Measurements from ENCODE around the gene FAM163B. TPM values are rescaled to one million over a fixed set of nuclear protein-coding genes. Genes with fewer than 3 reads are reported as not detected.

FAM163B gene
- polyA plus RNA-seq (2014; cell fraction: cytosol; rRNA removed): 3.8 and 5.4 TPM in 2 replicates
- 4.3 and 7.0 TPM in 2 replicates for polyA plus RNA-seq (2014; cell fraction: nucleus; rRNA removed)

DNA sequence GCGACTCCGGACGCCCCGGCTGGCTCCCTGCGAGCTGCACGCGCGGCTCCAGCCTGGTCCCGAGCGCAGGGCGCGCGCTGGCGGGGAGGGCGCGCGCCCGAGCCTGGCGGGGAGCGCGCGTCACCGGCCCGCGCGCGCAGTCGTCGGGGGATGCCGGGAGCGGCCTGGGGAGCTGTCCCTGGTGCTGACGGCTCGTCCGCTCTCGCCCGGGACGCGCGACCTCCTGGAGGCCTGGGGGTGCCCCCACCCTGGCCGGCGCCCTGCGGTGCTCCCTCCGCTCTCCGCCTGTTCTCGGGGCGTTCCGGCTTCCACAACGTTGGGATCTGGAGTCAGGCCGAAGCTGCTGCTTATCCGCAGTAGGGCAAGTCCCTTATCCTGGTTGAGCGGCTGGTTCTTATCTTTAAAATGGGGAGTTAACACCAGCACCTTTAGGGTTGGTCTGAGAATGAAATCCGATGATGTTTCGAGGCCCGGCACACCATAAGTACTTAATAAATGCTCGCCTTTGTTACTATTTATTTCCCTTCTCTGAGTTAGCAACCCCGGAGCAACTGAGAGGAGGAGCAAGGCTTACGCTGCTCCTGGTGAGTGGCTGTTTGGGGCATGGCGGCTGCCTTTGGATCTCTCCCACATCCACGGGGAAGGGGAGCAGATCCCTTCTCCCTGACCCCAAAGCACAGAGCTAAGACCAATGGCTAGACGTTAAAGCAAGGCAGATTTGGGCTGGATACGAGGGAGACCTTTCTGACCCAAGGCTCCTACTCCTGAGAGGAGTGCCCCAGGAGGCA, at the start of gene FAM163B:
Gene FAM163B (minus strand): TSS at position 79 of the 788 bp plus-strand sequence. CDS start 29,166 bp downstream, outside the sequence.
- no peak for DNase-seq (ENCODE audit: low spot score)

DNA sequence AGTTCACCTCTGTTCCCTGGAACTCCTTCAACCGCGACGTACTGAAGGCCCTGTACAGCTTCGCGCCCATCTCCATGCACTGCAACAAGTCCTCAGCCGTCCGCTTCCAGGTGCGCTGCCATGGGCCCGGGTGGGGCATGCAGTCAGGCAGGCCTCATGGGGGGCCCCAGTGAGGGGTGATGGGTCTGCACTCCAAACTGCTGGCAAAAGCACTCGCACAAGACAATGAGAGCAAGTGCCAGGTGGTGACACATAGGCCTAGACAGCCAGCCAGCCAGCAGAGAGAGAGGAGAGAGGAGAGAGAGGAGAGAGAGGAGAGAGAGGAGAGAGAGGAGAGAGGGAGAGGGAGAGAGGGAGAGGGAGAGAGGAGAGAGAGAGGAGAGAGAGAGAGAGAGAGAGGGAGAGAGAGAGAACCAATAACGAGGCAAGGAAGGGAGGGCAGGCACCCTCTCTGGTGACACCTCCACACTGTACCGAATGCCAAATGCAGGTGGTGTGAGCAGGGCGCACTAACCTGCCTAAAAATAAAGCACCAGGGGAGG, 48.0 kb upstream of the FAM163B start:
- DNase-seq (ENCODE audit: low spot score): no peak

DNA sequence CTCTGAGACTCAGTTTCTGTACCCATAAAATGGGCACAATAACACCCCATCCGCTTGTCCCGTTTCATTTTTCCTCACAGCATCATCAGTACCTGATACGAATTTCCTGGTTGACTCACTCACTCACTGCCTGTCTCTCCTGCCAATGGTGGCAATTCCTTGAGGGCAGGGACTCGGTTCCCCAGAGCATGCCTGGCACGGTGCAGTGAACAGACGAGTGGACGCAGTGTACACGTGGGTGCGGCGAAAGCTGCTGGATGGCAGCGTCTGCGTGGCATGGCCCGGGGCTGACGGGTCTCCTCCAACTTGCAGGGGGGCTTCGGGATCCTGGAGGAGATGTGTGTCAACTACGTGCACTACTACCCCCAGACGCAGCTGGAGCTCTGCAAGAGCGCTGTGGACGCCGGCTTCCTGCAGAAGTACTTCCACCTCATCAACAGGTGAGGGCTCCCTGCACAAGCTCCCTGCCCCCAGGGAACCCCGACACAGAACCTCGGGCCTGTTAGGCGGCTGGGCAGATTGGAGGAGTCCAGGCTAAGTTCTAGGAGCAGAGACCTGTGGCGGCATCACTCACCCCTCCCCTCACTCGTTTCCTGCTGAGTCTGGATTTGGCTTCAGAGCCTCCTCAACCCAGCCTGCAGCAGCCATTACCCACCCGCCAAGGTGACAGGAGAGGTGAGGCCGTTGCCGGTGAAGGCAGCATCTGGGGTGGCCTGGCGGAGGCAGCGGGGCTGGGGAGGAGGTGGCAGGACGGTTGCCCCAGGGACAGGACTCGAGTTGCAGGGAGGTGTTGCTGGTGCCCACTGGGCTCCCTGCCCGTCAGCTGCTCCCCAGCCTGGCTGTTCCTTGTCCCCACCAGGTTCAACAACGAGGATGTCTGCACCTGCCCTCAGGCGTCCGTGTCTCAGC, 47.3 kb upstream of the FAM163B start:
- DNase-seq (ENCODE audit: low spot score): no peak

DNA sequence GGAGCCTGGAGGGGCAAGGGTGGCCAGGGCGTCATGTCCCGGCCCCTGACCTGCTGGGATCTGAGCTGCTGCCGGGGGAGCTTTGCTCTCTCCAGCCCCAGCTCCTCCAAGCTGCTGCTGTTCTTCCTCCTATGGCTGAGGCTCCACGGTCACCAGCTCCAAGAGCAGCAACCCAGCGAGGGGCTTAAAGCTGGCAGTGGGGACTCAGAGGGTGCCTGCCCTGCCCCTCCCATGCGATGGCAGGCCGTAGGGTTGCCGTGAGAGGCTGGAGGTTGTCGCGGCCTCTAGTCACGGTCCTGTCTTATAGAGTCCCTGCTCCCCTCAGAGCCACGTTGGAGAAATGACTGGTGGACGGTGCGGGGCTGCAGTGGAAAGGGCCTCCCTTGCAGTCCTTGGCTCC, 46.5 kb upstream of the FAM163B start:
- no peak for DNase-seq (ENCODE audit: low spot score)

DNA sequence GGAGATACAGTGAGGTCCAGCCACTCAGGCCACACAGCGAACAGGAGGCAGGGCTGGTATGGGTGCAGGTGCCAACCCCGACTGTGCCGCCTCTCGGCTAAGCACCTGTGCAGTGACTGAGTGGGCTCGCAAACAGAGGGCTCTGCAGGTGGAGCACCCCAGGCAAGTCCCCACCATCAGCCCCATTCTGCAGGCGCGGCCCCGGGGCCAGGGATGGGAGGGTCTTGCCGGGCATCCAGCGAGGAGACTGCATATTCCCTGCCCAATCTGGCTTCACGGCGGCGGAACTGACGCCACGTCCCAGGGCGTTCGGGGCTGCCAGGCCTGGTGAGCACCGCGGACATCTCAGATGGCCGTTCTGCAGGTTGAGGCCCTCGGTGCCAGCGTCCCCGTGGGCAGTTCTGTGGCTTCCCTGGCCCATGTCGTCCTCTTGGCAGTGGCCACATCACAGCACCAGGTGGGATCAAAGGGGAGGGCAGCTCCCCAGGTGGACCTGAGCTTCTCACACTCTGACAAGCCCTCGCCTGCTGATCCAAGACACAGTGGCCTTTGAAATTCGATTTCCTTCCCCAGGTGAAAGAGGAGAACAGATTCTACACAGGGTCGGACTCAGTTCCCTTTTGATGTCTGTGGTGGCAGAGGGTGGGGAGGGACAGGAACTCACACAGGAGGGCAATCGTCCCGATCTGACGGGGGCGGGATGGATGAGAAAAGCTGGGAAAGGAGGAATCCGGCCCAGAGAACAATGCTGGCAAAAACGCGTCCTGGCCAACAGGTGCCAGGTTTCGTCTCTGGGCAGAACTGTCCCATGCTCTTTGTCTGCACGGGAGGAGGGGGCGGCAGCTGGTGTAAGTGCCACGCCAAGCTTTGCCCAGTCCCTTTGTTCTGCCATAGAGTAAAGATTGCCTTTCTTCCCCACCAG, 45.8 kb upstream of the FAM163B start:
- no peak for DNase-seq (ENCODE audit: low spot score)

DNA sequence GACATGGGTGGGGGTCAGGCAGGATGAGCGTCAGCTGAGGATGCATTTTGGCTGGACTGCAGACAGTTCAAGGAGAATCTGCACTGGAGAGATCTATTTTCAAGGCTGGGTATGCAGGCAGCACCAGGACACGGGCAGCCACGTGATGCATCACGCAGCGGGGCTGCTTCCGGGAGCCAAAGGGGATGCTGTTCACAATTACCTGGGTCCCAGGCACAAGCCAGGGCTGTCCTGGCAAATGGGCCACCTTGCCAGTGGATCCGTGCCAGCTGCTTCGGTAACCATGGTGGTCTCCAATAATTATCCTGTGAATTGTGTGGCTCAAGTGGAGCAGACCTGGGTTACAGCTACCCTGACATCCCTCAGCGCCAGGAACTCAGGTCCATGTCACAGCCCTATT, 44.4 kb upstream of the FAM163B start:
- DNase-seq (ENCODE audit: low spot score): no peak

DNA sequence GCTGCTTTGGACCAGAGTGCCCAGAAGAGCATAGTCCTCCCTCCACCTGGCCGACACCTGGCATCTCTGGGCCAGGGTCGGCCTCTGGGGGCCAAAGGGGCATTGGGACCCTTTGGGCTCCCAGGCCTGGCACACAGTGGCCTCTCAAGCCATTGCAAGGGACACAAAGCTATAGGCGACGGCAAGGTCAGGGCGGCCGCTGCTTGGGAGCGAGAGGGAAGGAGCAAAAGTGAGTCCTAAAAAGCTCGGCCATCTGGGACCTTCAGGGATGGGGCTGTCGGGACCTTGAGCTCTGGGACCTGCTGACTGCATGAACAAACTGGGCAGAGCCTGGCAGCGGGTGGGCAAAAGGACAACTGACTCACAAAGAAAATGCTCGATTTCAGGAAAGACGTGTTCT, 40.8 kb upstream of the FAM163B start:
- DNase-seq (ENCODE audit: low spot score): no peak

DNA sequence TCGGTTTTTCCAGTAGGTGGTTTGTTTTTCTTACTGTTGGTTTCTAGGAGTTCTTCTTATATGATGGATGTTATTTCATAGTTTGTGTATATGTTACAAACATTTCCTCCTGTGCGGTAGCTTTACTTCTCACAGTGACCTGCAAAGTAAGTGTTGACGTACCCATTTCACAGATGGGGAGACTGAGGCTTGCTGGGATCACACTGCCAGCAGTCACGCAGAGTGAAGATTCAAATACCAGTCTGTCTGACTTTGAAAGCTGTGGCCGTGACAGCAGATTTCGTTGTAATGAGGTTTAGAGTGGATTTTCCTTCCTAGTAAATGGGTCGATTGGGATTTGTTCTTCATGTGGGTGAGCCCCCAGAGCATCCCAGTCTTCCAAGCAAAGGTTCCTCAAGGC, 40.0 kb upstream of the FAM163B start:
- DNase-seq (ENCODE audit: low spot score): no peak

DNA sequence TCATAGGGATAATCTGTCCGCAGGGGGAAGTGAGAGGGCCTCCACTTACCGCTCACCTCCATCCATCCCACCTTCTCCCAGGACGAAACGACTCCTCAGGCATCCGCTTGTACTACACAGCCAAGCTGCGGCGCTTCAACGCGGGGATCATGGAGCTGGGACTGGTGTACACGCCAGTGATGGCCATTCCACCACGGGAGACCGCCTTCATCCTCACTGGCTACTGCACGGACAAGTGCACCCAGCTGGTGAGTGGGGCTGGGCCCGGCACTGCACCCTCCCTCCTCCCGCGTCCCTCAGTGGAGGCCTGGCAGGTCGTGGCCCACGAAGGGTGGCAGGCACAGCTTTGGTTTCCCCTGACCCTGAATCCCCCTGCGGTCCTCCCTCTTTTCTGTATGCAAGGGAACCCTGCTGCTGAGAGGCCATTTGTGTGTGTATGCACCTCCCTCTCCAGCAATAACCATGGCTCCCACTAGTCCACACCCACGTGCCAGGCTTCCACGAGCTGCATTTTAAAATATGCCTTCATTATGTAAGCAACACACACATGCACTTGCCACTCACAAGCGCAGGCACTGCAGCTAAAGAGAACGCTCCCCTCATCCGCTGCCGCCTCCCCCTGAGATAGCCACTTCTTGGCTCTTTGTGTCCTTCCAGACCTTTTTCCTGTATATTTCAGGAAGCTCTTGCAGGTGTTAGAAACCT, 38.7 kb upstream of the FAM163B start:
- DNase-seq (ENCODE audit: low spot score): no peak

DNA sequence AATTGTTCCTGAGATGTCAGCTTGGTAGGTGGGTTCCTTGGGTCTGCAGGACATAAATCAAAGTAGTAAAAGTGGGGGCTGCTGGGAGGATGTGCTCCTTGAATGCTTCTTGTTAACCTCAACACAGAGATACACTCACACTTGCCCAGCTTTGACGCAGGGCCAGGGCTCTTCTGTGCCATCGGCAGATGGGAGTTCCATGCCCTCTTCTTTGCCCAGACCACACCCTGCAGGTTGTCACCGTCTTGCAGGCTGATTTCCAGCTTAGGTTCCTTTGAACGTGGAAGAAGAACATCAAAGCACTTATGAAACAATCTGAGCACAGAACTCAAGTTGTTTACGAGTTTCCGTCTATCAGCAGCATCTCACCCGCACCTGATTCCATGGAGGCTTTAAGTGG, 38.0 kb upstream of the FAM163B start:
- no peak for DNase-seq (ENCODE audit: low spot score)

DNA sequence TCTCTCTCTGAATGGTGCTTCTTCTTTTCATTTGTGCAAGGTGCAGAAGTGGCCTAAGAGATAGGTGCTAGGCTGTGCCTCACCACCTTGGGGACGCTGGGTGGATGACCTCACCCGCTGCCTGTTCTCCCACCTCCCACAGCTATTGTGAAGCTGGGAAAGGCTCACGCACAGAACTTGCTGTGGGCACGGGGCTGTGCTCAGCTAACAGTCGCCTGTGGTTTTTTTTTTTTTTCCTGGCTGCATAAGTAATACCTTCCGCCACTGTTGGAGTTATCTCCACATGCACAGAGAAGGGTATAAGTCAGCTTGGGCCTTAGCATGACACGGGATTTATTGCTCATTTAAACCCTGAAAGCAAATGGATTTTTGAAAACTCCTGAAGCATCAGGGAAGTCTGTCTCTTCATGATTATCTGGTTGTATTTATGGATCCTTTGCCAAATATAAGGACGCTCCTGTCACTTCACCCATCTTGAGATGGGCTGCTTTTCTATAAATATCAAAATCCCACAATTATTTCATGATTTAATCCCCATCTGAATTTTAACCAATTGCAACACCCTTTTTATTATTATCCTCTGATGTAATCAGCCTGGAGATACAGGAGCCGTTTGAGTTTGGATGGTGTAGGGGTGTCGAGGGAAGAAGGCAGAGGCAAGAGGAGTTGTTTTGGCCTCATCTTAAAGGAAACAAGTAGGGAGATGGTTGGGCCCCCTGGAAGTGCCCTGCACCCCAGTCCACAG, 36.0 kb upstream of the FAM163B start:
- no peak for DNase-seq (ENCODE audit: low spot score)

DNA sequence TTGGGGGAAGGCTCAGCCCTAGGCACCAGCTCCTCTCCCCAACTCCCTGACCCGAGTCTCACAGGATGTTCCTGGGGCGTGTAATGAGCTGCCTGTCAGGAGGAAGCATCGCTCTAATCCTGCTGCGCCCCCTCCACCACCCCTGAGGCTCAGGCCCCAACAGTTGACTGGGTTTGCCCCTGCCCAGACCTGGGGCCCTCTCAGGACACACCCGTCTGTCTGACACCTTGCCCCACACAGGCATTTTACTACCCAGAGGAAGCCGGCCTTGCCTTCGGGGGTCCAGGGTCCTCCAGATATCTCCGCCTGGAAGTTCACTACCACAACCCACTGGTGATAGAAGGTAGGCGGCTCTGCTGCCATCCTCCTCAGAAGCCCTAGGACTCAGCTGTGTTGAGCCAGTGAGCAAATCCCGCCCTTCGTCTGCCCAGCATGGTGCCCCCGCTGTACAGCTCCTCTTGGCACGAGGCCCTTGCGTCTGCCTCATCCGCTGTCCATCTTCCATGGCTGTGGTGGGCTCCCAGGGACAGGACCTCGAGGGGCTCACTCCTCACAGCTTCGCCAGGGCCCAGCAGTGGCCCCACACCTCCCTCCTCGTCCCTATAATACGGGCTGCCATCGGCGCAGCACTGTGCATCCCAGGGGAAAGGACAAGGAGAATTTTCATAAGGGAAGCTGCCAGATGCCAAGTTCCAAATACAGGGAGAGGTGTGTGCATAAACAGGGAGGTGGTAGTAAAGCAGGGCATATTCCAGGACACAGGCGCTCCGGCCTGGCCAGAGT, 35.0 kb upstream of the FAM163B start:
- DNase-seq (ENCODE audit: low spot score): no peak

DNA sequence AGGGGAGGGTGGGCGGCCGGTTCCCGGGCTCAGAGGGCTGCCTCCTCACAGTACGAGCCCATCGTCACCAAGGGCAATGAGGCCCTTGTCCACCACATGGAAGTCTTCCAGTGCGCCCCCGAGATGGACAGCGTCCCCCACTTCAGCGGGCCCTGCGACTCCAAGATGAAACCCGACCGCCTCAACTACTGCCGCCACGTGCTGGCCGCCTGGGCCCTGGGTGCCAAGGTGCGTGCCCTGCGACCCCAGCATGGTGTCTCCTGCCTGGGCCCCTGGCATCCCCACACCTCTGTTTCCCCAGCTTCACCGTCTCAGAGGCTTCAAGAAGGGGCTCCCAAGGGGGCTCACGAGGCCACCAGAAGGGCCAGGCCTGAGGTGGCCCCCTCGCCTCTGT, 34.2 kb upstream of the FAM163B start:
- DNase-seq (ENCODE audit: low spot score): no peak

DNA sequence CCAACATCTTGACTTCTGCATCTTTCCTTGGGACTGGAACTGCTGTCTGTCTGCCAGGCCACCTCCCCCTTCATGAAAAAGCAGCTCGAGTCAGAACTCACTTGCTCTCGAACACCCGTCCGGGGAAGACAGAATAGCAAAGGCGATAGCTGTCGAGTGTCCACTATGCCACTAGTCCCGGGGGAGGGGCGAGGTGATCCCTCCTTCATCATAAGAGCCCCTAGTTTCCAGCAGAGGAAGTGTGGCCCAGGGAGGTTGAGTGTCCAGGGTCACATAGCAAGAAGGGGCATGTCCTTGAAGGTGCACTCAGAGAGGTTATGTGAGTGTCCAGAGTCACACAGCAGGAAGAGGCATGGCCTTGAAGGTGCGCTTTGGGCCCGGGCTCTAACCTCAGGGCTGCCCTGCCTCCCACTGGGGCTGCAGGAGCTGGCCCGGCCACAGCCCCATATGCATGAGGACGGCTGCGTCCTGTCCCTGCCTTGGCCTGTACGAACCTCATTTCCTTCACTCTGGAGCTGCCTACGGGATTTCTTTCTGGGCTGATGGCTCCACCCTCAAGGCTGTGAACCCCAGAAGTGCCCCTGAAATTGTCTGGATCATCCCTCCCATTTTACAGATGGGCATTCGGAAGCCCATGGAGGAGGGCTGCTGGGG, 33.6 kb upstream of the FAM163B start:
- DNase-seq (ENCODE audit: low spot score): no peak

DNA sequence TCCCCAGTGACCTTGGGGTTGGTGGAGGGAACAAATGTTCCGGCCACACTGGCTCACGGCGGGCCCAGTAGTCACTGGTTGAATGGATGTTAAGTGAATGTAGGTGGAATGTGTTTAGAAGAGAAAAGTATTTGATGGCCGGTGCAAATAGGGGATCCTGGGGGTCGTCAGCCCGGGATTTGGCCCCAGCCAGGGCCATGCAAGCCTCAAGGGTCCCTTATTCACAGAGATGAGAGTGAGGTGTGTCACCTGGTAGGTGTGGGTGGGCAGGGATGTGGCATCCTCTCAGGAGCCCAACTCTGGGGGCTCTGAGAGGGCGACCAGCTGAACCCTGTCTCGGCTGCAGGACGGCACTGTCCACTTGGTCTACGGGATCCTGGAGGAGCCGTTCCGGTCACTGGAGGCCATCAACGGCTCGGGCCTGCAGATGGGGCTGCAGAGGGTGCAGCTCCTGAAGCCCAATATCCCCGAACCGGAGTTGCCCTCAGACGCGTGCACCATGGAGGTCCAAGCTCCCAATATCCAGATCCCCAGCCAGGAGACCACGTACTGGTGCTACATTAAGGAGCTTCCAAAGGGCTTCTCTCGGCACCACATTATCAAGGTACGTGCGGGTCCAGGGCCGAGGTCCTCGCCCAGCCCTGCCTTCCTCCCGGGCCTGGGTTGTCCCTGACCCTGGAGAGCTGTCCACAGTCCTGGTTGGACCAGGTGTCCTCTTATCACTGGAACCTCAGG, 32.8 kb upstream of the FAM163B start:
- DNase-seq (ENCODE audit: low spot score): no peak

DNA sequence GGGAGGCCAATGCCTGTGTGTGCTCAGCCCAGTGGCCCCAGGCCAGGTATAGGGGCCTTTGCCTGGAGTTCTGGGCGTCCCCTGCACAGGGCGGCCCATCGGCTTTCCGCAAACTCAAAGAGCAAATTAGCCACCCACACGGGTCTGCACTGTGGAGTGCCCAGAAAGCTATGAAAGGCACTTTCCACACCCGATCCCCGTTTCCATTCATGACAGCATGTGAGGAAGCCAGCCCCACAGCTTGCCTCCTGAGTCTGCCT, 32.1 kb upstream of the FAM163B start:
- DNase-seq (ENCODE audit: low spot score): no peak

DNA sequence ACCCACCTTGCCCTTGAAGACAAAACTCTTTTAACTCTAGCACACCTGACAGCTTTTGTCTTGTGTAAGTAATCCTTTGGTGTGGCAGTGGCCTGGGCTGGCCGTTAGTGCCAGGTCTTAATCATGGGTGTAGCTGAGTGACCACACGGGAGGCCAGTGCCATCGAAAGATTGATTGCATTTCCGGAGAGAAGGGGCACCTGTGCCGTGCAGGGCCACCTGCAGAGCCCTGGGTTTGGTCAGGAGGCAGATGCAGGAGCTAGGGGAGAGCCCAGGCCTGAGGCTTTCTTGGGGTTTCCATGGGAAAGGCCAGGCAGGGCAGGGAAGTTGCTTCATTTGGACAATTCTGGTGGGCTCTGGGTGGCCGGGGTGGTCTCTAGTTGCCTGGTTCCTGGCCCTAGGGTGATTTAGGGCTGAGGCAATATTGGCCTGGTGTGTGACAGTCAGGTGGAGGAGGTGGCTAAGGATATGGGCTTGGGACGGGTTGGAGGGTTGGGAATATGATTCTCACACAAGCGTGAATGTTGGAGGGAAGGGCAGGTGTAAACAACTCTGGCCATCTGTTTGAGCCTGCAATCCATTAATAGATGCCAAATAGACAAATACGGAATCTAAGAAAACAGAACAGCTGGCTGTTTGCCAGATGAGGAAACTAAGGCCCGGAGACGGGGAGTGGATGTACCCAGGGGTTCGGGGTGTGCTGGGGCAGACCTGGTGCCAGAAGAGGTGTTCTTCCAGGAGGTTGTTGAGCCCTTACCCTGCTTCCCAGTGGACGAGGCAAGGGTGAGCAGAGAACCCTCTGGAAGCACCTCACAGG, 31.6 kb upstream of the FAM163B start:
- no peak for DNase-seq (ENCODE audit: low spot score)
